ENCODE data around the gene TIRAP. TPM values are rescaled to one million over a fixed set of nuclear protein-coding genes. Genes with fewer than 3 reads are reported as not detected.

The TIRAP gene
- total and polyA plus RNA-seq, 2 of the 8 experiments (the other 6 are each of a cell fraction or from before 2014, with no cell fraction given) = 5.3 TPM

GRCh38 chr11:126279191-126279590 is 3.7 kb upstream of the TIRAP start (continued):
- no peak for TF ChIP-seq CHD7 (IDR thresholded peaks at IDR 0.05; ENCODE audit: insufficient replicate concordance, low read length)
- no peak for TF ChIP-seq ATF2 (IDR thresholded peaks at IDR 0.05; ENCODE audit: low read length)
- TF ChIP-seq KDM4A (IDR thresholded peaks at IDR 0.05; ENCODE audit: low read depth, low read length, severe bottlenecking) = no peak
- no peak for TF ChIP-seq TAF1 (IDR thresholded peaks at IDR 0.05; ENCODE audit: low read depth, low read length)
- no peak for TF ChIP-seq KDM1A (IDR thresholded peaks at IDR 0.05; ENCODE audit: borderline replicate concordance, low read length)
- no peak for TF ChIP-seq JUN (IDR thresholded peaks at IDR 0.05; ENCODE audit: low read depth, low read length)
- no peak for TF ChIP-seq CHD1 (IDR thresholded peaks at IDR 0.05; ENCODE audit: low read depth, low read length)
- TF ChIP-seq SIRT6 (IDR thresholded peaks at IDR 0.05; ENCODE audit: low read length) = no peak
- TF ChIP-seq ZNF274 (IDR thresholded peaks at IDR 0.05; ENCODE audit: borderline replicate concordance, extremely low read depth, low read length) = no peak
- no peak for TF ChIP-seq RNF2 (IDR thresholded peaks at IDR 0.05; ENCODE audit: borderline replicate concordance, low read depth, low read length, missing control alignments, poor library complexity, severe bottlenecking)

Data from H1 (cell line).